ENCODE results near the gene KLHL22.

- no peak for TF ChIP-seq CTCF (conservative IDR thresholded peaks at IDR 0.05)
- TF ChIP-seq EZH2 (IDR thresholded peaks at IDR 0.05; ENCODE audit: low read depth) = no peak
These were observed 66.1 kb downstream of the KLHL22 start for GRCh38 chr22:20429254-20430100.

Data from PC-9 (cell line).